GM21447 (cell line): ENCODE measurements around the gene GSTA5.
"Not testable (repeated sequence)": the region's sequence is repeated elsewhere in the genome, so short reads cannot be mapped to it uniquely, and the experiment has no call there.

Source experiments
- ATAC-seq: cut with Tn5 transposase; IDR thresholded peaks from one replicate; pipeline ENCODE4 v1.9.1; 2021; ENCODE audit not compliant: unreplicated experiment

Gene GSTA5

GRCh38 chr6:52840763-52841585 lies at the start of gene GSTA5:
GSTA5 (minus strand) TSS chr6:52840813.
- ATAC-seq = no peak

DNA sequence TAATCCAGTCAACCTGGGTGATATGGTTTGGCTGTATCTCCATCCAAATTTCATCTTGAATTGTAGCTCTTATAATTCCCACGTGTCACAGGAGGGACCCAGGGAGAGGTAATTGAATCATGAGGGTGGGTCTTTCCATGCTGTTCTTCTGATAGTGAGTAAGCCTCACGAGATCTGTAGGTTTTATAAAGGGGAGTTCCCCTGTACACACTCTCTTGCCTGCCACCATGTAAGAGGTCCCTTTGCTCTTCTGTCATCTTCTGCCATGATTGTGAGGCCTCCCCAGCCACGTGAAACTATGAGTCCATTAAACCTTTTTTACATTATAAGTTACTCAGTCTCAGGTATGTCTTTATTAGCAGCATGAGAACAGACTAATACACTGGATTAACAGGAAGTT lies 49.4 kb upstream of the GSTA5 start:
- ATAC-seq = no peak

DNA sequence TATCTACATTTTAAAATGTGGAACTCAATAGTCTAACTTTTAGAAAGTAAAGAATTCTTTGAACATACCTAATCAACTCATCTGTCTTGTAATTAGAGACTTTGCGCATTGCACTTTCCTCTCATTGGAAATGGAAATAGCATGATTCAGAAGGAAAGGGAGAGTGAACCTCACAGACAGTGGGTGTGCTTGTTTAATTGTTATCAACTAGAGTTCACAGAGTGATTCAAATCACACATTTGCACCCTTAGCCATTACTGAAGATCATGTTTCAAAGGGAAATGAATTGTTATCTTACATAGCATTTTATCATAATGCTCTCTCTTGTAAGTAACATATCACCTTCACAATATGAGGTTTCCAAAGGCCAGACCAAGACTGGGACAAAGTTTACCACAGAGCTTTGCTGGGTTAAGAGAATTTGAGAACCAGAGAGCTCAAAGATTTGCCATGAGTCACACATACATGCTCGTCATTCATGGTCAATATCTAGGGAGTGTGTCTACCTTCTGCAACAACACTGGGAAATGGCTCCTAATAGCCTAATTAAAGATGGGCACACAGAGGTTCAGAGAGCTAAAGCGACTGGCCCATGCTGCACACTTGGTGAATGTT lies 47.4 kb upstream of the GSTA5 start:
- no peak for ATAC-seq

DNA sequence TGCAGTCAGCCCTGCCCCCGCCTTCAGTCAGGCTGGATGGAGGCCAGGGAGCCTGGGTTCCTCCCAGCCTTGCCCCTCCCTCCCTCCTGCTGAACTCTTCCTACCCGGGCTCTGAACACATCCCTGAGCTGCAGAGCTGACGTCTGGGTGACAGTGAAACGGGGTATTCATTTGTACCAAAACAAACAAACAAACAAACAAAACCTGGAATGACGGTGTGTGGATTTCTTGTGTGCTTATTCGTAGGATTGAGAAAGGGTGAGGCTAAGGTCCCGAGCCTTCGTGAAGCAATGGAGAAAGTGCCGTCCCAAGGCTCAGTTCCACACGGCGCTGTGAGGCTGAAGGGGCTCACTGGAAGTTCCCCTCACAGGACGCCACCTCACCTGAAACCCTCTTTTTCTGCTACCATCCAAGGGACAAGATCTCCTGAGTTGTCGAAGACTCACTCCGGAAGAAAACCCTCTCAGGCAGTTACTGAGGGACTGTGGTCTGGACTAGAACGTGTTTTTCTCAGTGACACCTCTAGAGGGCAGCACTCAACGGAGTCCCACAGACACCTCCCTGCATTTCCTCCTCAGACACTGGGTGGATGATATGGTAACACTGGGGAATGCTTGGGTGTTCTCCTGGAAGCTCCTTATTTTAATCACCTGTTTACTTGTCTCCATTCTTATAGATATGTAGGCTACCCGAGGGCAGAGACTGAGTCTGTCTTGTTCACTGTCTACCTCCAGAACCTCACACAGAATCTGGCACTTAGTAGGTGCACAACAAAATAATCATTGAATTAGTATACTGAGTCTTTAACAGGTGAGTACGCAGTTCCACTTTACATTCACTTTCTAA lies 41.6 kb upstream of the GSTA5 start:
- peak; percentile 98 for ATAC-seq

DNA sequence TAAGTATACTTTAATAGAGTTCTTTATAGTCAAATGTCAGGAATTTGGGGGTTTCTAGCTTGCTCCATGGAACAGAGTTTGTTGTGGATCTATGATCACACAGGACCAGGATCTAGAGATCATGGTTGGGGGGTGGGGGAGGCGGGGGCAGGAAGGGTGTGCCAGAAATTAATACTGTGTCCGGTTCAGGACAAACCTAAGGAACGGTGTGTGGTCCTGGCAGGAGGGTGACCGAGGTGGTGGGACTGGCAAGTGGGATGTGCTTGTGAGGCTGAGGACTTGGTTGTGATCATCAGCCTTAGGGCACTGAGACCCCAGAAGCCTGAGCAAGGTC lies 41.0 kb upstream of the GSTA5 start:
- no peak for ATAC-seq

DNA sequence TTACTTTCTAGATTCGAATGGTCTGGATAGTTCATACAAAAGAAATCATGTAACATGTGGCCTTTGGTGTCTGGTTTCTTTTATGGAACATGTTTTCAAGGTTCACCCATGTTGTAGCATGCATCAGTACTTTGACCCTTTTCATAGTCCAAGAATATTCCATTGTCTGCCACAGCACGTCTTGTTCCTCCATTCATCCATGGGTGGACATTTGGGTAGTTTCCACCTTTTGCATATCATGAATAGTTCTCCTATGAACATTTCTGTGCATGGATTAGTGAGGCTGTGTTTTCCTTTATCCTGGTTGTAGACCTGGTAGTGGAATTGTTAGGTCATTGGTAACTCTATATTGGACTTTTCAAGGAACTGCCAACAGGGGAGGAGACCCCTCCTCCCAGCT lies 37.2 kb upstream of the GSTA5 start:
- no peak for ATAC-seq

DNA sequence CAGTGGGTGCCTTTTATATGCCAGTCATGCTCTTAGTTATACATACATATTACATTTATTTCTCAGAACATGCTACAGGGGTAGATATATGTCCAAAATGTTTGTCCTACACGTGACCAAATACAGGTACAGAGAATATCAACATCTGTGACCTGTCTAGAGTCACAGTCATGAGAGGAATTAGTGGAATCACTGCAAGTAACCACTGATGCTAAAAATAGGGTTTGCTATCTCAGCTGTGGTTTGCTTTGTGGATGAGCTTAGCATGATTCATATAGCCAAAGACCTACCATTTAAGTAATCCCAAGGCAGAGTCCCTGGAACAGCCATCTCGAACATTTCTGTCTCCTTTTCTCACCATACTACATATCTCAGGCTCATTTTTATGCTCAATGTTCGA lies 36.6 kb upstream of the GSTA5 start:
- no peak for ATAC-seq

- ATAC-seq = no peak
Observed at GRCh38 chr6:52876056-52876787, 35.6 kb upstream of the GSTA5 start.

DNA sequence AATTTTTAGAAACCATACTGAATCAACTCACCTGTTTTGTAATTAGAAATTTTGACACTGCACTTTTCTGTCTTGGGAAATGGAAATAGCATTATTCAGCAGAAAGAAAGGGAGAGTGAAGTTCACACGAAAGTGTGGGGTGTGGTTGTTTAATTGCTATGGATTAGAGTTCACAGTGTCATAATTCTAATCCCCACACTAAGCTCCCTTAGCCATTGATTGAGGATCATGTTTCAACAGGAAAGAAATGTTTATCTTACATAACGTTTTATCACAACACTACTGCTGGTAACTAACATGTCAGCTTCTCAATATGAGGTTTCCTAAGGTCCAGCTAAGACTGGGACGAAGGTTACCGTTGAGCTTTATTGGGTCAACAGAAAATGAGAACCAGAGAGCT lies 31.4 kb upstream of the GSTA5 start:
- ATAC-seq = no peak

GRCh38 chr6:52871621-52872020 lies 31.0 kb upstream of the GSTA5 start:
- ATAC-seq = no peak

DNA sequence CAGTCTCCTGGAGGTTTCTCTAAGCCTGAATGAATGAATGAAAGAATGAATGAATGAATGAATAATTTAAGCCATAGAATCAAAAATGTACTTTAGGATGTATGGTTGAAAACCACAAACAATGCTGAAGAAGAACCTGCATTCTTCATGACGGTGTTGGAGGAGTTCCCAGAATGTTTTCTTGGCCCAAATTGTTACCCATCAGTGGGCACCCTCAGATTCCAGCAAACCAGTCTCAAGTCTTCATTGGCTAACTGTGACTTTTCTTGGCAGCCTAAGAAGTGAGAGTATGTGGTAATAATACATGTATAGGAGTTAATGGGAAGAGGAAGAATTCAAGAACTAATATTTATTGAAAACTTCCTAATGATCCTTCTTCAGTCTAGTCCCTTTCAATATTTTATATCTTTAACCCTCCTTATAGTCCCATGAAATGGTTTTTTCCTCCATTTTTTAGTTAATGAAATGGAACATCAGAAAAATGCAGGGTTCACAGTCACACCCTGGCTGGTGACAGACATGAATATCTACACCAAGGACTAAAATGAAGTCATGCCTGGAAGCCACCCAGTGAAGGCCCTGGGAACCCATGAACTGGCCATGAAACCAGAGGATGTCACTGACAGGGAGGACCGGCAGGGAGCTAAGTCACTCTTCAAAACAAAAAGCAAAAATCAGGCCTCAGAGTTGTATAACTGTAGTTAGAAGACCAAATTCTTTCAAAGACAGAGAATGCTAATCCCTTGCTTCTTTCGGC lies 29.9 kb upstream of the GSTA5 start:
- not testable (repeated sequence) for ATAC-seq

DNA sequence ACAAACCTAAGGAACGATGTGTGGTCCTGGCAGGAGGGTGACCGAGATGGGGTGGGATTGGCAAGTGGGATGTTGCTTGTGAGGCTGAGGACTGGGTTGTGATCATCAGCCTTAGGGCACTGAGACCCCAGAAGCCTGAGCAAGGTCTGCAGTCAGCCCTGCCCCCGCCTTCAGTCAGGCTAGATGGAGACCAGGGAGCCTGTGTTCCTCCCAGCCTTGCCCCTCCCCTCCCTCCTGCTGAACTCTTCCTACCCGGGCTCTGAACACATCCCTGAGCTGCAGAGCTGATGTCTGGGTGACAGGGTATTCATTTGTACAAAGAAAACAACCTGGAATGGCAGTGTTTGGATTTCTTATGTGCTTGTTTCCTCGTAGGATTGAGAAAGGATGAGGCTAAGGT lies 28.3 kb upstream of the GSTA5 start:
- not testable (repeated sequence) for ATAC-seq

- ATAC-seq = no peak
Observed at GRCh38 chr6:52868240-52868639, 27.6 kb upstream of the GSTA5 start.

DNA sequence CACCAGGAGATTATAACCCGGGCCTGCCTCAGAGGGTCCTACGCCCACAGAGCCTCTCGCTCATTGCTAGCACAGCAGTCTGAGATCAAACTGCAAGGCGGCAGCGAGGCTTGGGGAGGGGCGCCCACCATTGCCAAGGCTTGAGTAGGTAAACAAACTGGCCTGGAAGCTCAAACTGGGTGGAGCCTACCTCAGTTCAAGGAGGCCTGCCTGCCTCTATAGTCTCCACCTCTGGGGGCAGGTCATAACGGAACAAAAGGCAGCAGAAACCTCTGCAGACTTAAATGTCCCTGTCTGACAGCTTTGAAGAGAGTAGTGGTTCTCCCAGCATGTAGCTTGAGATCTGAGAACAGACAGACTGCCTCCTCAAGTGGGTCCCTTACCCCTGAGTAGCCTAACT lies 20.5 kb upstream of the GSTA5 start:
- not testable (repeated sequence) for ATAC-seq

- no peak for ATAC-seq
Observed at GRCh38 chr6:52858416-52858815, 17.8 kb upstream of the GSTA5 start.

- ATAC-seq = not testable (repeated sequence)
Observed at GRCh38 chr6:52856137-52856536, 15.5 kb upstream of the GSTA5 start.

DNA sequence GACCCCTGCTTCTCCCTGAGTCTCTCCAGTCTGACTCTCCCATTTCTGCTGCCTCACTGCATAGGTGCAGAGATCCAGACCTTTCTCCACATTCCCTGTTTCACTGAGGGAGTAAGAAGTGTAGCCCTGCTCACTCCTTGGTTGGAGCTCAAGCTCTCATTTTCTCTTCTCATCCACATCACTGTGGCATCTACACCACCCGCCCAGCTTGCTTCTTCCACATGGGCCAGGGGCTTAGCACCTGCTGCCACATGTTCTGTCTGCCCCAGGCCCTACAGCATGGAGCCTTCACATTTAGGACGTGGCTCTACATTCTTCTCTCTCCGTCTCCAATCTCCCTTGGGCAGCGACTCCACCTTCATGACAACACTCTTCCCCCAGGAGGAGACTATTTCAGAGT lies 8.5 kb upstream of the GSTA5 start:
- no peak for ATAC-seq

DNA sequence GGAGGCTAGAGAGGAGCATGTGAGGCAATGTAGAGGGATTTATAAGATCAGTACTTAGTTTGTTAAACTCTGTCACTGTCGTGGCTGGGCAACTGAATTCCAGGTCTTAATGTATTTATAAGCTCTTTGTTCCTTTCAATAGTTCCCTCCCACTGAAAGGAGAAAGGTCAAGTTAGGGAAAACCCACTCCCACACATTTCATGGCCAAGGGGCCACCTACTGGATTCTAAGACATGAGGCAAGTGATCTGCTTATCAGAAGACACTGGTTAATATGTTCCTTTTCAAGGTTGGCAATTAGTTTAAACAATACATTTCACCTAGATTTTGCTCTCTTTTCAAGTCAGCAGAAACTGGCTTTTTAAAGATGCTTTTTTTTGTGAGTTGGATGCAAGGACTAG lies 5.4 kb upstream of the GSTA5 start:
- no peak for ATAC-seq

- no peak for ATAC-seq
Observed at GRCh38 chr6:52843605-52844004, 3.0 kb upstream of the GSTA5 start.
